Loucy (cell line): ENCODE measurements around the gene C9.

Experiments used
- H2AFZ ChIP-seq: fragments of 200-600 bp; sonication (generic); 2 replicates; pipeline ENCODE4 v1.6.0; 2016; ENCODE audit warnings: antibody characterized with exemption, mild to moderate bottlenecking, low read length, moderate library complexity
- H3F3A ChIP-seq: fragments of 200-600 bp; 2 replicates; pipeline ENCODE4 v1.6.0; 2016; ENCODE audit warnings: antibody characterized with exemption, low read depth, mild to moderate bottlenecking
- H3K27me3 ChIP-seq: fragments of 200-600 bp; sonication (generic); 2 replicates; pipeline ENCODE4 v1.6.1; 2014; ENCODE audit warnings: low read length, mild to moderate bottlenecking; ENCODE audit not compliant: insufficient read depth, poor library complexity, severe bottlenecking
- H3K36me3 ChIP-seq: fragments of 200-600 bp; sonication (generic); 2 replicates; pipeline ENCODE4 v1.6.1; 2016; ENCODE audit warnings: low read length; ENCODE audit not compliant: insufficient read depth
- H3K4me1 ChIP-seq: fragments of 200-600 bp; sonication (generic); 2 replicates; pipeline ENCODE4 v1.5.1; 2014; ENCODE audit warnings: low read length, mild to moderate bottlenecking; ENCODE audit not compliant: insufficient read depth, poor library complexity, severe bottlenecking
- H3K4me2 ChIP-seq: fragments of 200-600 bp; sonication (generic); 2 replicates; pipeline ENCODE4 v1.6.0; 2014; ENCODE audit warnings: antibody characterized with exemption, low read length, low read depth, mild to moderate bottlenecking; ENCODE audit not compliant: poor library complexity, severe bottlenecking
- H3K4me3 ChIP-seq: fragments of 200-600 bp; sonication (generic); 2 replicates; pipeline ENCODE4 v1.5.1; 2014; ENCODE audit warnings: low read length, mild to moderate bottlenecking, mixed read lengths; ENCODE audit not compliant: poor library complexity, severe bottlenecking
- H3K79me2 ChIP-seq: fragments of 200-600 bp; sonication (generic); 2 replicates; pipeline ENCODE4 v1.6.1; 2014; ENCODE audit warnings: low read length; ENCODE audit not compliant: insufficient read depth
- H3K9ac ChIP-seq: fragments of 200-600 bp; sonication (generic); 2 replicates; pipeline ENCODE4 v1.6.0; 2014; ENCODE audit warnings: mild to moderate bottlenecking, low read depth, low read length, moderate library complexity; ENCODE audit not compliant: poor library complexity, severe bottlenecking
- H3K9me2 ChIP-seq: fragments of 200-600 bp; sonication (generic); replicated peaks from 2 replicates; pipeline ENCODE4 v1.6.1; 2016; ENCODE audit warnings: low read depth, low read length, mixed read lengths
- H3K9me3 ChIP-seq: fragments of 200-600 bp; sonication (generic); 2 replicates; pipeline ENCODE4 v1.6.1; 2014; ENCODE audit warnings: mild to moderate bottlenecking, antibody characterized with exemption, low read length, low read depth; ENCODE audit not compliant: insufficient read depth
- H4K20me1 ChIP-seq: fragments of 200-600 bp; sonication (generic); 2 replicates; pipeline ENCODE4 v1.6.0; 2014; ENCODE audit warnings: antibody characterized with exemption, low read length, mild to moderate bottlenecking; ENCODE audit not compliant: insufficient read depth, poor library complexity, severe bottlenecking
- CTCF ChIP-seq: fragments of 200-600 bp; sonication (generic); conservative IDR thresholded peaks from 2 replicates; pipeline ENCODE4 v1.5.1; 2014; ENCODE audit warnings: mild to moderate bottlenecking, antibody characterized with exemption, low read length
- EZH2phosphoT487 ChIP-seq: fragments of 200-600 bp; IDR thresholded peaks from 2 replicates; pipeline ENCODE4 v1.6.1; 2018; ENCODE audit warnings: antibody characterized with exemption, mild to moderate bottlenecking, moderate library complexity, borderline replicate concordance

The C9 gene

GRCh38 chr5:39352951-39353350, 11.3 kb downstream of the C9 start:
- Histone ChIP-seq H3F3A (no peaks in the 10 kb centered on the region), H3K79me2 (no peaks in the 10 kb centered on the region), H3K36me3 (no peaks in the 10 kb centered on the region), H3K9me2 (no peaks in the 10 kb centered on the region), H4K20me1 (no peaks in the 10 kb centered on the region), H3K9ac (no peak overlapping the region), H2AFZ (no peak overlapping the region), H3K4me3 (no peak overlapping the region), H3K4me1 (no peaks in the 10 kb centered on the region), H3K4me2 (no peak overlapping the region), H3K27me3 (no peaks in the 10 kb centered on the region), H3K9me3 (0 out of 2 replicates have a peak, but pooled peaks cover 14% of the 10 kb centered on the region)
- no peak for TF ChIP-seq CTCF
- no peak for TF ChIP-seq EZH2phosphoT487

GRCh38 chr5:39352170-39352569, 12.1 kb downstream of the C9 start:
- Histone ChIP-seq H3F3A (no peaks in the 10 kb centered on the region), H3K36me3 (no peaks in the 10 kb centered on the region), H2AFZ (no peak overlapping the region), H3K27me3 (no peaks in the 10 kb centered on the region), H3K4me2 (no peak overlapping the region), H3K9me3 (0 out of 2 replicates have a peak, but pooled peaks cover 14% of the 10 kb centered on the region), H4K20me1 (no peaks in the 10 kb centered on the region), H3K9ac (no peak overlapping the region), H3K9me2 (no peaks in the 10 kb centered on the region), H3K4me3 (no peak overlapping the region), H3K4me1 (no peaks in the 10 kb centered on the region), H3K79me2 (no peaks in the 10 kb centered on the region)
- TF ChIP-seq CTCF (no peak), EZH2phosphoT487 (no peak)

GRCh38 chr5:39349484-39349883, 14.8 kb downstream of the C9 start:
- no peak for TF ChIP-seq CTCF
- Histone ChIP-seq H3K4me2 (no peak overlapping the region), H4K20me1 (no peaks in the 10 kb centered on the region), H3K4me3 (no peak overlapping the region), H3K9me3 (0 out of 2 replicates have a peak, but pooled peaks cover 14% of the 10 kb centered on the region), H3K4me1 (no peaks in the 10 kb centered on the region), H3K36me3 (no peaks in the 10 kb centered on the region), H3K79me2 (no peaks in the 10 kb centered on the region), H2AFZ (no peak overlapping the region), H3F3A (no peaks in the 10 kb centered on the region), H3K27me3 (no peaks in the 10 kb centered on the region), H3K9ac (no peak overlapping the region), H3K9me2 (no peaks in the 10 kb centered on the region)
